Astrocyte of the spinal cord (primary cell): ENCODE measurements around the gene PRKCE.

Source experiments
- DNase-seq: peaks from one replicate; pipeline ENCODE4 v3.0.0; 2011; ENCODE audit warnings: low read depth, low spot score
- H3K4me3 ChIP-seq: 2 replicates; pipeline ENCODE4 v1.5.1; 2011; ENCODE audit warnings: low read depth, mild to moderate bottlenecking, low read length, moderate library complexity
- in situ Hi-C: cut with HindIII; loops from 2 replicates; pipeline ENCODE4 v1.10.0; 2017; ENCODE audit warnings: low sequenced_read_pairs
- TF ChIP-seq, protein P1 (sequence below): IDR thresholded peaks from 2 replicates; pipeline ENCODE4 v1.5.1; 2012; ENCODE audit warnings: low read depth, mild to moderate bottlenecking, low read length, inconsistent platforms

PRKCE gene

GRCh38 chr2:45905632-45905958 lies 254.1 kb downstream of the PRKCE start:
- DNase-seq: no peak
- in situ Hi-C loops: no loop called here
- TF ChIP-seq, protein P1, sequence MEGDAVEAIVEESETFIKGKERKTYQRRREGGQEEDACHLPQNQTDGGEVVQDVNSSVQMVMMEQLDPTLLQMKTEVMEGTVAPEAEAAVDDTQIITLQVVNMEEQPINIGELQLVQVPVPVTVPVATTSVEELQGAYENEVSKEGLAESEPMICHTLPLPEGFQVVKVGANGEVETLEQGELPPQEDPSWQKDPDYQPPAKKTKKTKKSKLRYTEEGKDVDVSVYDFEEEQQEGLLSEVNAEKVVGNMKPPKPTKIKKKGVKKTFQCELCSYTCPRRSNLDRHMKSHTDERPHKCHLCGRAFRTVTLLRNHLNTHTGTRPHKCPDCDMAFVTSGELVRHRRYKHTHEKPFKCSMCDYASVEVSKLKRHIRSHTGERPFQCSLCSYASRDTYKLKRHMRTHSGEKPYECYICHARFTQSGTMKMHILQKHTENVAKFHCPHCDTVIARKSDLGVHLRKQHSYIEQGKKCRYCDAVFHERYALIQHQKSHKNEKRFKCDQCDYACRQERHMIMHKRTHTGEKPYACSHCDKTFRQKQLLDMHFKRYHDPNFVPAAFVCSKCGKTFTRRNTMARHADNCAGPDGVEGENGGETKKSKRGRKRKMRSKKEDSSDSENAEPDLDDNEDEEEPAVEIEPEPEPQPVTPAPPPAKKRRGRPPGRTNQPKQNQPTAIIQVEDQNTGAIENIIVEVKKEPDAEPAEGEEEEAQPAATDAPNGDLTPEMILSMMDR: no peak
- no peak overlapping the region for H3K4me3 ChIP-seq

DNA sequence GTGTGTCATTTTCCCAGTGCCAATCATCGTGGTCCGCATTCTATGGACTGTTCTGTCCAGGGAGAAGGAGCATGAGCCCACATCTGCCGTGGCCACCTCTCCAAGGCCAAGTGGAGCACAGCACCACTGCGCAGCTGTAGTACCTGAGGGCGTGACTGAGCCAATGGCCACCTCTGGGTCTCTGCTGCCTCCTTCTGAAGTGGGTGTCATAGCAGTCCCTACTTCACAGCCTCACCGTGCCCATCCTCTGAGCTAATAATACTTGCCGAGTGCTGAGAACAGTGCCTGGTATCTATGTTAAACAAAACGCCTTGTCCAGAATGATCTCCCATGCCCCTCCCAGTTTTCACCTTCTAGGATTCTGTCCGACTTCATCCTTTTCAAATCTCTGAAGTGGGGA lies 256.1 kb downstream of the PRKCE start:
- DNase-seq: no peak
- in situ Hi-C loops: no loop called here
- TF ChIP-seq, protein P1: no peak
- H3K4me3 ChIP-seq: no peak overlapping the region

GRCh38 chr2:45908316-45909170 lies 257.1 kb downstream of the PRKCE start:
- no peak overlapping the region for H3K4me3 ChIP-seq
- no peak for DNase-seq
- TF ChIP-seq, protein P1: no peak
- in situ Hi-C loops: no loop called here

- no peak for DNase-seq
- H3K4me3 ChIP-seq: no peak overlapping the region
- in situ Hi-C loops: no loop called here
- TF ChIP-seq, protein P1: no peak
Observed at GRCh38 chr2:45909171-45909565, 257.7 kb downstream of the PRKCE start.

- DNase-seq: peak; percentile 27
- no peak overlapping the region for H3K4me3 ChIP-seq
- in situ Hi-C loops: no loop called here
- TF ChIP-seq, protein P1: no peak
Observed at GRCh38 chr2:45909677-45910191, 258.3 kb downstream of the PRKCE start.

DNA sequence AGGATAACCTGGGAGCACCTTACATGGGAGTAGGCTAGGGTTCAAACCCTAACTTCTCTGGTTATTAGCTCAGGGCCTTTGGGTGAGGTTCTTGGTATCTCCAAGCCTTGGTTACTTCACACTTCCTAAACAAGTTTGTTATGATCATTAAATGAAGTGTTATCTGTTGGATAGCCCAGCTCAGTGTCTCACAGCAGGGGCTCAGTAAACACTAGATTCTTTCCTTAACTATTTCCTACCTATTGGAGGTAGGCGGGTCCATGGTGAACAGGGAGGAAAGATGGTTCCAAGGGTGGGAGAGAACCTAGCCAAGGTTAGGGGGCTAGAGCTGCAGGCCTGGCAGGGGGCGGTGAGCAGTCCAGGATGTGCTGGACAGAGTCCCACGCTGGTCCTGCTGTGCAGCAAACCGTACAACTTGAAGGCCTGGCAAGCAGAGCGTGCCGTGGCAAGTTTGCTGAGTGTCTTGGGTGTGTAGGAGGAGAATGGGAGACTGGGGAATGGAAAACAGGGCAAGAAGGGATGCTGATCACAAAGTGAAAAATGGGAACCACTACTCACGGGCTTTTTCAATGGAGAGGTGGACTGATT lies 259.1 kb downstream of the PRKCE start:
- peak; percentile 38 for DNase-seq
- H3K4me3 ChIP-seq: no peak overlapping the region
- in situ Hi-C loops: no loop called here
- TF ChIP-seq, protein P1: no peak
